ENCODE measurements around the gene GFAP. TPM values are rescaled to one million over a fixed set of nuclear protein-coding genes. Genes with fewer than 3 reads are reported as not detected.

GFAP gene
- total RNA-seq, 2 donors from 2014 or later, result 0.62 TPM; not detected in 1

- TF ChIP-seq, protein P1, sequence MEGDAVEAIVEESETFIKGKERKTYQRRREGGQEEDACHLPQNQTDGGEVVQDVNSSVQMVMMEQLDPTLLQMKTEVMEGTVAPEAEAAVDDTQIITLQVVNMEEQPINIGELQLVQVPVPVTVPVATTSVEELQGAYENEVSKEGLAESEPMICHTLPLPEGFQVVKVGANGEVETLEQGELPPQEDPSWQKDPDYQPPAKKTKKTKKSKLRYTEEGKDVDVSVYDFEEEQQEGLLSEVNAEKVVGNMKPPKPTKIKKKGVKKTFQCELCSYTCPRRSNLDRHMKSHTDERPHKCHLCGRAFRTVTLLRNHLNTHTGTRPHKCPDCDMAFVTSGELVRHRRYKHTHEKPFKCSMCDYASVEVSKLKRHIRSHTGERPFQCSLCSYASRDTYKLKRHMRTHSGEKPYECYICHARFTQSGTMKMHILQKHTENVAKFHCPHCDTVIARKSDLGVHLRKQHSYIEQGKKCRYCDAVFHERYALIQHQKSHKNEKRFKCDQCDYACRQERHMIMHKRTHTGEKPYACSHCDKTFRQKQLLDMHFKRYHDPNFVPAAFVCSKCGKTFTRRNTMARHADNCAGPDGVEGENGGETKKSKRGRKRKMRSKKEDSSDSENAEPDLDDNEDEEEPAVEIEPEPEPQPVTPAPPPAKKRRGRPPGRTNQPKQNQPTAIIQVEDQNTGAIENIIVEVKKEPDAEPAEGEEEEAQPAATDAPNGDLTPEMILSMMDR (IDR thresholded peaks at IDR 0.05), result no peak
- TF ChIP-seq POLR2A (IDR thresholded peaks at IDR 0.05) (no peak), POLR2AphosphoS5 (IDR thresholded peaks at IDR 0.05) (no peak)
- no peaks in the 10 kb centered on the region for H3K9me3 ChIP-seq
- no peaks in the 10 kb centered on the region for H3K4me1 ChIP-seq (replicated peaks)
- DNase-seq (ENCODE audit: low spot score), result no peak
- intact Hi-C loops (cut with DNase I), result no loop called here
- H3K27me3 ChIP-seq (replicated peaks; ENCODE audit: insufficient read depth), result no peaks in the 10 kb centered on the region
- H3K27ac ChIP-seq, result no peak overlapping the region
- H3K36me3 ChIP-seq, result peaks cover 13 to 42% of the 10 kb centered on the region in 2 donors
- no peak overlapping the region for H3K4me3 ChIP-seq
- WGBS, result 90% methylated on average over 4 of the region's 5 CpGs
Observed at GRCh38 chr17:44854192-44854591, 61.1 kb downstream of the GFAP start.

Small RNAs within 50 kb of the gene (microRNA-seq; reads per million reads assigned to microRNA genes)
- gene MIR6783, result not detected

Small RNAs within 50 kb of the gene (small RNA-seq; reads per million reads assigned to genes)
- gene CCDC103 (0 reads per million in 2 donors), gene MIR6783 (0 reads per million in 2 donors), gene RN7SL405P (0 to 0.37 reads per million in 2 donors)

Other genes with a start within 250 kb of the GFAP start
- gene CCDC43, start 225.7 kb downstream of the GFAP start, total RNA-seq, result 10 to 100 TPM; 17.2 to 21.9 TPM
- gene DBF4B, start 206.8 kb downstream of the GFAP start, total RNA-seq, result 10 to 100 TPM in 1 of 2 donors, 1 to 10 TPM in 1; 5.3 to 20.1 TPM
- gene ADAM11, start 156.5 kb downstream of the GFAP start, total RNA-seq, result 1 to 10 TPM in 1 of 2 donors, under 1 TPM in 1; 0.64 to 3.5 TPM
- 10 to 100 TPM in 1 of 2 donors, 1 to 10 TPM in 1; 5.3 to 18.3 TPM for gene GJC1, start 85.2 kb downstream of the GFAP start, total RNA-seq
- not detected for gene HIGD1B, start 67.6 kb downstream of the GFAP start, total RNA-seq
- gene EFTUD2, start 16.1 kb downstream of the GFAP start, total RNA-seq, result 10 to 100 TPM; 56.0 to 88.0 TPM
- 1 to 10 TPM; 1.8 to 2.5 TPM for gene KIF18B, start 32.3 kb upstream of the GFAP start, total RNA-seq
- gene C1QL1, start 52.8 kb upstream of the GFAP start, total RNA-seq, result 1 to 10 TPM in 1 of 2 donors, under 1 TPM in 1; 0.87 to 1.1 TPM
- gene DCAKD, start 136.1 kb upstream of the GFAP start, total RNA-seq, result 100 to 1,000 TPM in 1 of 2 donors, 10 to 100 TPM in 1; 91.1 to 111 TPM
- gene NMT1, start 145.8 kb upstream of the GFAP start, total RNA-seq, result 10 to 100 TPM; 39.4 to 68.5 TPM
- gene PLCD3, start 217.0 kb upstream of the GFAP start, total RNA-seq, result 100 to 1,000 TPM in 1 of 2 donors, 10 to 100 TPM in 1; 34.7 to 154 TPM
- gene ACBD4, start 220.2 kb upstream of the GFAP start, total RNA-seq, result 10 to 100 TPM; 18.8 to 23.3 TPM
- 10 to 100 TPM; 34.5 to 67.1 TPM for gene HEXIM1, start 233.0 kb upstream of the GFAP start, total RNA-seq
- gene HEXIM2, start 246.4 kb upstream of the GFAP start, total RNA-seq, result 10 to 100 TPM in 1 of 2 donors, 1 to 10 TPM in 1; 7.1 to 27.0 TPM